Mesendoderm (in vitro differentiated cells): Measurements from ENCODE around the gene CHST15.
"Not testable (repeated sequence)": the region's sequence is repeated elsewhere in the genome, so short reads cannot be mapped to it uniquely, and the experiment has no call there.

Experiments
- DNase-seq: peaks from one replicate; pipeline ENCODE4 v3.0.0; 2013
- H2AK5ac ChIP-seq: 2 replicates; pipeline ENCODE4 v1.6.1; 2013; ENCODE audit warnings: low read length, inconsistent platforms
- H2BK120ac ChIP-seq: 2 replicates; pipeline ENCODE4 v1.6.1; 2013; ENCODE audit warnings: low read depth, mild to moderate bottlenecking, low read length, moderate library complexity, mixed read lengths
- H2BK15ac ChIP-seq: replicated peaks from 2 replicates; pipeline ENCODE4 v1.6.1; 2013; ENCODE audit warnings: low read depth, mild to moderate bottlenecking, moderate library complexity
- H2BK5ac ChIP-seq: 2 replicates; pipeline ENCODE4 v1.6.1; 2013; ENCODE audit warnings: low read length, inconsistent platforms
- H3K18ac ChIP-seq: 2 replicates; pipeline ENCODE4 v1.6.1; 2013; ENCODE audit warnings: mild to moderate bottlenecking, low read length, mixed read lengths
- H3K23ac ChIP-seq: one replicate; pipeline ENCODE4 v1.6.1; 2013; ENCODE audit warnings: low read length
- H3K27ac ChIP-seq: 2 replicates; pipeline ENCODE4 v1.5.1; 2013; ENCODE audit warnings: low read depth, mild to moderate bottlenecking, inconsistent platforms, low read length, moderate library complexity
- H3K27me3 ChIP-seq: 2 replicates; pipeline ENCODE4 v1.6.1; 2013; ENCODE audit warnings: low read length, control low read depth, mild to moderate bottlenecking, inconsistent platforms; ENCODE audit not compliant: insufficient read depth, poor library complexity
- H3K36me3 ChIP-seq: 2 replicates; pipeline ENCODE4 v1.6.1; 2013; ENCODE audit warnings: low read length, inconsistent platforms; ENCODE audit not compliant: control insufficient read depth, insufficient read depth
- H3K4ac ChIP-seq: one replicate; pipeline ENCODE4 v1.6.1; 2013; ENCODE audit warnings: low read depth, mild to moderate bottlenecking, low read length, moderate library complexity
- H3K4me1 ChIP-seq: 2 replicates; pipeline ENCODE4 v1.6.1; 2013; ENCODE audit warnings: low read depth, low read length, inconsistent platforms; ENCODE audit not compliant: control insufficient read depth
- H3K4me2 ChIP-seq: 2 replicates; pipeline ENCODE4 v1.6.1; 2013; ENCODE audit warnings: low read length
- H3K4me3 ChIP-seq: 2 replicates; pipeline ENCODE4 v1.5.1; 2013; ENCODE audit warnings: mild to moderate bottlenecking, low read length
- H3K56ac ChIP-seq: one replicate; pipeline ENCODE4 v1.6.1; 2013; ENCODE audit warnings: low read length
- H3K79me1 ChIP-seq: 2 replicates; pipeline ENCODE4 v1.6.1; 2013; ENCODE audit warnings: low read length, inconsistent platforms
- H3K79me2 ChIP-seq: 2 replicates; pipeline ENCODE4 v1.6.1; 2013; ENCODE audit warnings: mild to moderate bottlenecking, low read length; ENCODE audit not compliant: control insufficient read depth, insufficient read depth
- H3K9ac ChIP-seq: 2 replicates; pipeline ENCODE4 v1.6.1; 2013; ENCODE audit warnings: low read length, inconsistent platforms
- H4K5ac ChIP-seq: one replicate; pipeline ENCODE4 v1.6.1; 2013; ENCODE audit warnings: low read length
- H4K8ac ChIP-seq: one replicate; pipeline ENCODE4 v1.6.1; 2013; ENCODE audit warnings: low read depth, mild to moderate bottlenecking, control low read depth, low read length, moderate library complexity
- WGBS: extraction: QIAGEN DNeasy Blood & Tissue Kit; methylation state at CpG from one replicate; pipeline ENCODE4 v1.1.7; 2013; ENCODE audit warnings: low lambda C conversion rate, missing lambda C conversion rate; ENCODE audit not compliant: insufficient coverage; ENCODE audit errors: extremely low coverage; 5-methylcytosine and 5-hydroxymethylcytosine counted together

The CHST15 gene

GRCh38 chr10:124036746-124037145 lies 56.7 kb downstream of the CHST15 start:
- Histone ChIP-seq H3K27ac (no peak overlapping the region), H4K8ac (no peak overlapping the region), H2BK5ac (no peak overlapping the region), H3K79me2 (no peaks in the 10 kb centered on the region), H4K5ac (no peak overlapping the region), H3K79me1 (no peaks in the 10 kb centered on the region), H3K4me2 (no peak overlapping the region), H2AK5ac (no peak overlapping the region), H2BK15ac (no peak overlapping the region), H3K23ac (no peak overlapping the region), H2BK120ac (no peak overlapping the region), H3K4ac (no peak overlapping the region), H3K9ac (no peak overlapping the region), H3K36me3 (no peaks in the 10 kb centered on the region), H3K4me1 (peaks cover 2% of the 10 kb centered on the region), H3K27me3 (no peaks in the 10 kb centered on the region), H3K18ac (no peak overlapping the region), H3K4me3 (no peak overlapping the region), H3K56ac (no peak overlapping the region)
- no CpG with 5 or more reads among the region's 8 CpGs for WGBS
- no peak for DNase-seq

- Histone ChIP-seq H3K79me1 (no peaks in the 10 kb centered on the region), H4K5ac (no peak overlapping the region), H3K27ac (no peak overlapping the region), H3K79me2 (no peaks in the 10 kb centered on the region), H3K4ac (no peak overlapping the region), H2BK120ac (no peak overlapping the region), H3K4me1 (peaks cover 2% of the 10 kb centered on the region), H3K23ac (no peak overlapping the region), H3K4me3 (no peak overlapping the region), H2BK5ac (no peak overlapping the region), H3K36me3 (no peaks in the 10 kb centered on the region), H4K8ac (no peak overlapping the region), H3K27me3 (no peaks in the 10 kb centered on the region), H3K18ac (no peak overlapping the region), H2AK5ac (no peak overlapping the region), H3K9ac (no peak overlapping the region), H3K4me2 (no peak overlapping the region), H2BK15ac (no peak overlapping the region), H3K56ac (no peak overlapping the region)
- no CpG with 5 or more reads among the region's 21 CpGs for WGBS
- DNase-seq: no peak
These were observed 57.4 kb downstream of the CHST15 start for GRCh38 chr10:124035928-124036558.

- Histone ChIP-seq H3K27ac (no peak overlapping the region), H2BK5ac (no peak overlapping the region), H2BK15ac (no peak overlapping the region), H3K9ac (no peak overlapping the region), H2BK120ac (no peak overlapping the region), H4K8ac (no peak overlapping the region), H3K79me1 (no peaks in the 10 kb centered on the region), H3K4ac (no peak overlapping the region), H3K4me2 (no peak overlapping the region), H4K5ac (no peak overlapping the region), H3K56ac (no peak overlapping the region), H3K4me3 (no peak overlapping the region), H3K79me2 (no peaks in the 10 kb centered on the region), H3K18ac (no peak overlapping the region), H3K27me3 (no peaks in the 10 kb centered on the region), H3K23ac (no peak overlapping the region), H3K36me3 (no peaks in the 10 kb centered on the region), H3K4me1 (peaks cover 2% of the 10 kb centered on the region), H2AK5ac (no peak overlapping the region)
- WGBS: no CpG with 5 or more reads among the region's 6 CpGs
- DNase-seq: no peak
These were observed 58.0 kb downstream of the CHST15 start for GRCh38 chr10:124035306-124035927.

- not testable (repeated sequence) for H3K4me1 ChIP-seq, H2BK120ac ChIP-seq, H3K23ac ChIP-seq, H2AK5ac ChIP-seq, H3K79me1 ChIP-seq, H3K9ac ChIP-seq, H3K79me2 ChIP-seq, H2BK15ac ChIP-seq, H4K5ac ChIP-seq, H3K18ac ChIP-seq, H3K4ac ChIP-seq, H2BK5ac ChIP-seq, H4K8ac ChIP-seq, H3K4me3 ChIP-seq, DNase-seq, H3K27ac ChIP-seq, H3K27me3 ChIP-seq, H3K4me2 ChIP-seq, H3K56ac ChIP-seq, H3K36me3 ChIP-seq
- no CpG with 5 or more reads among the region's 25 CpGs for WGBS
These were observed 58.7 kb downstream of the CHST15 start for GRCh38 chr10:124034576-124035305.

GRCh38 chr10:124033887-124034218 lies 59.5 kb downstream of the CHST15 start:
- Histone ChIP-seq H2BK15ac (no peak overlapping the region), H4K8ac (no peak overlapping the region), H2BK5ac (no peak overlapping the region), H3K27ac (no peak overlapping the region), H3K4me1 (peaks cover 2% of the 10 kb centered on the region), H3K4me2 (no peak overlapping the region), H3K56ac (no peak overlapping the region), H3K36me3 (no peaks in the 10 kb centered on the region), H3K79me1 (no peaks in the 10 kb centered on the region), H3K23ac (no peak overlapping the region), H3K9ac (no peak overlapping the region), H3K79me2 (no peaks in the 10 kb centered on the region), H3K18ac (no peak overlapping the region), H3K27me3 (no peaks in the 10 kb centered on the region), H4K5ac (no peak overlapping the region), H3K4ac (no peak overlapping the region), H2BK120ac (no peak overlapping the region), H2AK5ac (no peak overlapping the region), H3K4me3 (no peak overlapping the region)
- WGBS: no CpG with 5 or more reads among the region's 8 CpGs
- no peak for DNase-seq
